Lower leg skin (tissue), 3 donors: Measurements from ENCODE around the gene ASXL1.

ENCODE experiments used
- POLR2A ChIP-seq, 2 donors: fragments of 450-650 bp; IDR thresholded peaks; one replicate each; pipeline ENCODE4 v1.6.1; 2016 to 2017; ENCODE audit warnings: antibody characterized with exemption in 2 of 2, mild to moderate bottlenecking in 1 of 2, moderate library complexity in 1 of 2
- TF ChIP-seq, protein P1 (sequence below), 3 donors: fragments of 450-650 bp; IDR thresholded peaks; one replicate each; pipeline ENCODE4 v1.5.1; 2016; ENCODE audit warnings: antibody characterized with exemption in 3 of 3, mild to moderate bottlenecking in 3 of 3, moderate library complexity in 2 of 3

DNA sequence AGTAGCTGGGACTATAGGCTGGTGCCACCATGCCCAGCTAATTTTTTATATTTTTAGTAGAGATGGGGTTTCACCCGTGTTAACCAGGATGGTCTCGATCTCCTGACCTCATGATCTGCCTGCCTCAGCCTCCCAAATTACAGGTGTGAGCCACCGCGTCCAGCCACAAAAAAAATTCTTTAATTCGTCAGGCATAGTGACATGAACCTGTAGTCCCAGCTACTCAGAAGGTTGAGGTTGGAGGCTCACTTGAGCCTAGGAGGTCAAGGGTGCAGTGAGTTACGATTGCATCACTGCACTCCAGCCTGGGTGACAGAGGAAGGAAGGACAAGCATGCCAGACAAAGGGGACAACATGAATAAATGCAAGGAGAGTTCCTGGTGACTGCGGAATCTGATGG lies 19.5 kb upstream of the ASXL1 start:
- TF ChIP-seq, protein P1, sequence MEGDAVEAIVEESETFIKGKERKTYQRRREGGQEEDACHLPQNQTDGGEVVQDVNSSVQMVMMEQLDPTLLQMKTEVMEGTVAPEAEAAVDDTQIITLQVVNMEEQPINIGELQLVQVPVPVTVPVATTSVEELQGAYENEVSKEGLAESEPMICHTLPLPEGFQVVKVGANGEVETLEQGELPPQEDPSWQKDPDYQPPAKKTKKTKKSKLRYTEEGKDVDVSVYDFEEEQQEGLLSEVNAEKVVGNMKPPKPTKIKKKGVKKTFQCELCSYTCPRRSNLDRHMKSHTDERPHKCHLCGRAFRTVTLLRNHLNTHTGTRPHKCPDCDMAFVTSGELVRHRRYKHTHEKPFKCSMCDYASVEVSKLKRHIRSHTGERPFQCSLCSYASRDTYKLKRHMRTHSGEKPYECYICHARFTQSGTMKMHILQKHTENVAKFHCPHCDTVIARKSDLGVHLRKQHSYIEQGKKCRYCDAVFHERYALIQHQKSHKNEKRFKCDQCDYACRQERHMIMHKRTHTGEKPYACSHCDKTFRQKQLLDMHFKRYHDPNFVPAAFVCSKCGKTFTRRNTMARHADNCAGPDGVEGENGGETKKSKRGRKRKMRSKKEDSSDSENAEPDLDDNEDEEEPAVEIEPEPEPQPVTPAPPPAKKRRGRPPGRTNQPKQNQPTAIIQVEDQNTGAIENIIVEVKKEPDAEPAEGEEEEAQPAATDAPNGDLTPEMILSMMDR (IDR thresholded peaks at IDR 0.05): no peak
- TF ChIP-seq POLR2A (IDR thresholded peaks at IDR 0.05): no peak
